ENCODE measurements around the gene MAPK12.

- no peak for TF ChIP-seq POLR2A (IDR thresholded peaks at IDR 0.05)
- TF ChIP-seq, protein P1, sequence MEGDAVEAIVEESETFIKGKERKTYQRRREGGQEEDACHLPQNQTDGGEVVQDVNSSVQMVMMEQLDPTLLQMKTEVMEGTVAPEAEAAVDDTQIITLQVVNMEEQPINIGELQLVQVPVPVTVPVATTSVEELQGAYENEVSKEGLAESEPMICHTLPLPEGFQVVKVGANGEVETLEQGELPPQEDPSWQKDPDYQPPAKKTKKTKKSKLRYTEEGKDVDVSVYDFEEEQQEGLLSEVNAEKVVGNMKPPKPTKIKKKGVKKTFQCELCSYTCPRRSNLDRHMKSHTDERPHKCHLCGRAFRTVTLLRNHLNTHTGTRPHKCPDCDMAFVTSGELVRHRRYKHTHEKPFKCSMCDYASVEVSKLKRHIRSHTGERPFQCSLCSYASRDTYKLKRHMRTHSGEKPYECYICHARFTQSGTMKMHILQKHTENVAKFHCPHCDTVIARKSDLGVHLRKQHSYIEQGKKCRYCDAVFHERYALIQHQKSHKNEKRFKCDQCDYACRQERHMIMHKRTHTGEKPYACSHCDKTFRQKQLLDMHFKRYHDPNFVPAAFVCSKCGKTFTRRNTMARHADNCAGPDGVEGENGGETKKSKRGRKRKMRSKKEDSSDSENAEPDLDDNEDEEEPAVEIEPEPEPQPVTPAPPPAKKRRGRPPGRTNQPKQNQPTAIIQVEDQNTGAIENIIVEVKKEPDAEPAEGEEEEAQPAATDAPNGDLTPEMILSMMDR (IDR thresholded peaks at IDR 0.05): no peak
These were observed 36.2 kb upstream of the MAPK12 start for GRCh38 chr22:50297510-50298265.
